GM18907 (cell line): ENCODE results near the gene TNNT1.
A peak's percentile ranks its signal among the peaks of the same experiment; 100 is the strongest.

Experiments
- ATAC-seq: cut with Tn5 transposase; IDR thresholded peaks from one replicate; pipeline ENCODE4 v1.9.1; 2021; ENCODE audit warnings: mild to moderate bottlenecking, moderate library complexity; ENCODE audit not compliant: unreplicated experiment

The TNNT1 gene

DNA sequence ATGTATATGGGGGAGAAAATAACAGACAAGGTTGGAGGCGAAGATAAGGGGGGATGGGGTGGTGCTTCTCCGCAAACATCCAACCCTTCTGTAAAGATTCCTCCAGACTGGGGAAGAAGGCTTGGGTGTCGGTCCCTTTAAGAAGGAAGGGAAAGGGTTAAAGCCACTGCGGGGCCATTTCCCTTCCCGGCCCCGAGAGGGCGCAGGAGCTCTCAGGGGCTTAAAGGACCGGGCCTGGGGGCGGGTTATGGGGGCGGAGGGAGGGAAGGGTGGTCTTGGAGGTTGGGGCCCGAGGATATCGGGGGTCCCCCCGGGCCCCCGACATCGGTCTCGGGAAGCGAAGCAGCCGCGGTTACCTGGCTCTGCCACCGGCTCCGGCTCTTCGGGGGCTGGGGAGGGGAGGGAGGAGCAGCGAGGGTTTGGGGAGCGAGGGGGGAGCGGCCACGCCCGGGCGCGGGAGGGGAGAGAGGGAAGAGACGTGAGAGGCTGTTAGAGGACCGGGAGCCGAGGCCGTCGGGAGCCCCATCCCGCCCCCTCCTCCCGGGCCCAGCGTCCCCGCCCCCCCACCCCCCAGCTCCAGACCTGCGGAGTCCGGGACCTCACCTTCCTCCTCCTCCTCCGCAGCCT is 2.8 kb downstream of the TNNT1 start:
- ATAC-seq: no peak

DNA sequence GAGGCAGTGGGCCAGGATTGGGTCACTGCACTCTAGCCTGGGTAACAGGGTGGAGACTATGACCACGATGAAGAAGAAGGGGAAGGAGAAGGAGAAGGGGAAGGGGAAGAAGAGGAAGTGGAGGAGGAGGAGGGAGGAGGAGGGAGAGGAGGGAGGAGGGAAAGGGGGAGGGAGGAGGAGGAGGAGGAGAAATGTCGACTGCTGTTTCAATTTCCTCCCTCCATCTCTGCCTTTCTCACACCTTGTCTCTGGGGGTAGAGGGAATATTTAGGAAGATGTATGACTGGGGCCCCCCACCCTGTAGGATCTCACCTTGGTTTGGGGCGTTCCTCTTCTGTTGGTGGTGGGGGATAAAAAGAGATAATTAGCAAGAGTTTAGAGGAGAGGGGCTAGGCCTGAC is 3.8 kb downstream of the TNNT1 start:
- no peak for ATAC-seq

DNA sequence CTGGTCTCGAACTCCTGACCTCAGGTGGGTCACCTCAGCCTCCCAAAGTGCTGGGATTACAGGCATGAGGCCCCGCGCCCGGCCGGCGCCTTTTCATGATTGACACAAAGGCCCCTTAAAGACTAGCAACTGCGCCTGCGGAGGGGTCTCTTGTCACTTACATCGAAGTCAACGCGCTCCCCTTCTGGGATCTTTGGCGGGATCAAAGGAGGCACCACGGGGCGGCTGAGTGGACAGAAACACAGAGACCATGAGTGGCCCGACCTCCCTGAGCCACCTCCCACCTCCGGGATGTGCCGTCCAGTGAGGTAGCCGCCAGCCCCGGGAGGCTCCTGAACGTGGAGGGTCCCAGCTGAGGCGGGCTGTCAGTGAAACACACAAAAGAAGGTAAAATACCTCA is 7.3 kb downstream of the TNNT1 start:
- ATAC-seq: no peak

DNA sequence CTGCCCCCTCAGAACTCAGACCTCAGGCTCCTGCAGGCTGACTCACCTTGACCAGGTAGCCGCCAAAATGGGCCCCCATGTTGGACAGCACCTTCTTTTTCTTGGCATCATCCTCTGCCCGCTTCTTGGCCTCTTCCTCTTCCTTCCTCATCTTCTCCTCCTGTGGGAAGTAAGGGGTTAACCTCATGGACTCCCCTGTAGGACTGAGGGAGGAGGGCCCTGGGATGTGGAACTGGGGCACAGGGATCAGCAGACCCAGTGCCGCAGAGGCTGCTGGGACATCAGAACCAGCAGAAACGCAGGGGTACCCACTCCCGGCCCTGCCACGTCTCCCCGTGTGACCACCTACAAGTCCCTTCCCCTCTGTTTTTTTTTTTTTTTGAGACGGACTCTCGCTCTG is 11.1 kb downstream of the TNNT1 start:
- no peak for ATAC-seq

DNA sequence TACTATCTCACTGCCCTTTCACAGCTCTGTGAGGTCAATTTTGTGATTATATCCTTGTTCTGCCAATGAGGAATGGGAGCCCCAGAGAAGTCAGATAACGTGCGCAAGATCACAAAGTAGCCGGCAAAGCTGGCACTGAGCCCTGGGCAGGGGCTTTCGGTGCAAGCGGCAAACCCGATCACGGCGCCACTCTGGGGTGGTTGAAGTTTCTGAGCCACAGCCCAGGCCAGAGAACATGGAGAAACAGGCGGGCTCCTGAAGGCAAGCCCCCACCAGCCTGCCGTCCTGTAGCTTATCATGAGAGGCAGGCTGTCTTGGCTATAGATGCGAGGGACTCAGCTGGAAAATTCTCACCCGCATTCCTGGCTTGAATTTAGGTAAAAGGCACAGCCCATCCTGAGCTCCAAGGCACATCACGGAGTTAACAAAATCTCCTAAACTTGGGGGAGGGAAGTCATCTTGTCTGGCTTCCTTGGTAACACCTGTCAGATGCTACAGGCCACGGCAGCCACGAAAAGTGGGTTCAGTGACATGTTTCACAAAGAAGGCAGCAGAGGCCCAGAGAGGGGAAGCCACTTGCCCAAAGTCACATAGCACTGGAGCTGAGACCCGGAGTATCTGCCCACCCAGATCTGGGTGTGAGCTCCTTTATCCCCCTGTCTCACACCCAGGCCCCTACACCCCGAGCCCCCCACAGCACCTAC is 12.5 kb downstream of the TNNT1 start:
- no peak for ATAC-seq

DNA sequence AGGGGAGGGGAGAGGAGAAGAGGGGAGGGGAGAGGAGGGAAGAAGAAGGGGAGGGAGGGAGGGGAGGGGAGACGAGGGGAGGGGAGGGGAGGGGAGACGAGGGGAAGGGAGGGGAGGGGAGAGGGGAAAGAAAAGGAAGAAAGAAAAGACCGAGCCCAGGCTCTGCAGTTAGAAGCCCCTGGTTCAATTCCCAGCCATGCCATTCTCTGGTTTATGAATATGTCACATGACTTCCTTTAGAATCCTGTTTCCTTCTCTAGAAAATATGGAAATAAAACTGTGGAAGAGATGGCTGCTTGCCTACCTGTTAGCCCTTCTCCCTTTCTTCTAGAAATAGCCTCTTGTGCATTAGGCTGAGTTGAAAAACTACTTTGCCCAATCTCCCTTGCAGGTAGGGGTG is 14.3 kb downstream of the TNNT1 start:
- no peak for ATAC-seq

DNA sequence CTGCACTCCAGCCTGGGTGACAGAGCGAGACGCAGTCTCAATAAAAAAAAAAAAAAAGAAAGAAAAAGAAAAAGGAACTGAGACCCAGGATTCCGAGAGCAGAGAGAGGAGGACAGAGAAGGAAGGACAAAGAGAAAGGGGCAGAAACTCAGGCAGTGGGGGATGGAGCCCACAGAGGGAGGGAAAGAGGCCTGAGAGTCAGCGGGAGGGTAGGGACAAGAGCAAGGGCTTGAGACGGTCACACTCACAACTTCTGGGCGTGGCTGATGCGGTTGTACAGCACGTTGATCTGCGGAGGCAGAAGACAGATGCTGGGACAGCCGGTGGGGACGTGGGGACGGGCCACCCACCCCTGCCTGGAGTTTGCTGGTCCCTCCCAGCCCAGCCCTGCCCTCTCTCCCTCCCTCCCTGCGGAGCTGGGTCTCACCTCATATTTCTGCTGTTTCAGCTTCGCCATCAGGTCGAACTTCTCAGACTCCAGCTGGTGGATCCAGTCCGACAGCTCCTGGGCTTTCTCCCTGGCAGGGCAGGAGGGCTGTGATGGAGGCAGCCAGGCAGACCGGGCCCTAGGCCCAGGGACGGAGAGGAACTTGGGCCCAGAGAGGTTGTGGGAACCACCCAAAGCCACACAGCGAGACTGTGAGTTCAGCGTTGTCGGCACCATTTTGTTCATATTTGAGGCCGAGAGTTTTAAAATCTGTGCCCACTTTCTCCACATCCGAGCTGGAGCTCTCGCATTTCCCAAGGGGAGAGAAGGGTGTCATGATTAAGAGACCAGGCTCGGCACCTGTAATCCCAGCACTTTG is 15.2 kb downstream of the TNNT1 start:
- no peak for ATAC-seq

DNA sequence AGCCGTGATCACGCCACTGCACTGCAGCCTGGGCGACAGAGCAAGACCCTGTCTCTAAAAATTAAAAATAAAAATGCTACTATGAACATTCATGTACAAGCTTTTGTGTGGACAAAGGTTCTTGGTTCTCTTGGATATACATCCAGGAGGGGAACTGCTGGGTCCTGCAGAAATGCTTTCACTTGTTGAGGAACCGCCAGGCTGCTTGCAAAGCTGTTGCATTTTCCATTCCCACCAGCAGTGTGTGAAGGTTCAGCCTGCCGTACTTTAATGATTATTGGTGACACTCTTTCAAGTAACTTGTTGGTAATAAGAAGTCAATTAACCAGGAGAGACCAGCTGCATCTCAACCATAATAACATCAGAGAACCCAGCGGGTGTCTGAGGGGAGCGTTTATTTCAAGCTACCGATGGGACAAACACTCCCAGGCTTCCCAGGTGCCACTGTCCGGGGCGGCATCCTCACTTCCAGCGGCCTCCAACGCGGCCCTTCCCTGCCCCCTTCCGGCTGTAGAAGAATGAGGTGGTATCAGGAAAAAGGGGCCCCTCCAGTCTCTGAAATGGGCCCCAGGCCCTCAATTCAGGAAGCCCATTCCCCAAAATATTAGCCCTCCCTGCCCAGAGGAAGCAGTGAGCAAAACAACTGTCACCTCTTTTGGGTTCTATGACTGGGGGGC is 16.4 kb downstream of the TNNT1 start:
- ATAC-seq: no peak

DNA sequence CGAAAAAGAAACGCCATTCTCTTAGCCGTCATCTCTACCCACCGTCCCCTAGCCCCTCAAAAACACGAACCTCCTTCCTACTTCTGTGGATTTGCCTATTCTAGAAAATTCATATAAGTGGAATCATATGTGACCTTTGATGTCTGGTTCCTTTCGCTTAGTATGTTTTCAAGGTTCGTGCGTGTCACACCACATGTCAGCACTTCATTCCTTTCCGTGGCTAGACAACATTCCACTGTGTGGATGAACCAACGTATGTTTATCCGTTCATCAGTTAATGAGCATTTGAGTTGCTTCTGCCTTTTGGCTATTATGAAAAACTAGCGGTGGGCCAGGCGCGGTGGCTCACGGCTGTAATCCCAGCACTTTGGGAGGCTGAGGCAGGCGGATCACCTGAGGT is 17.6 kb downstream of the TNNT1 start:
- ATAC-seq: no peak

DNA sequence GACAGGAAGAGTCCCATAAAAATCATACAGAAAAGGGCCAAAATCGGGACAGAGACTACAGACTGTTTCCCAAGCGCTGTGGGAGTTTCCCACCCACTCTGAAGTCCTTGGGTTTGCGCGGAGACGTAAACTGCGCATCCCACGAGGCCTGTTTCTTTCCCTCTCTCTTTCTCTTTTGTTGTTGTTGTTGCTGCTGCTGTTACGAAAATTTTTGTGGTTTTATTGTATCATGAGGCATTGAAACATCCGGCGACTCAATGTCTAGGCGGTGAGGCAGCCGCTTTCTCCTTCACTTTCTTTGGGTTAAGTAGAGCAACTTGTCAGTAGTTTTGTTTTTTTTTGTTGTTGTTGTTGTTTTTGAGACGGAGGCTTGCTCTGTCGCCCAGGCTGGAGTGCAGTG is 30.0 kb downstream of the TNNT1 start:
- no peak for ATAC-seq

DNA sequence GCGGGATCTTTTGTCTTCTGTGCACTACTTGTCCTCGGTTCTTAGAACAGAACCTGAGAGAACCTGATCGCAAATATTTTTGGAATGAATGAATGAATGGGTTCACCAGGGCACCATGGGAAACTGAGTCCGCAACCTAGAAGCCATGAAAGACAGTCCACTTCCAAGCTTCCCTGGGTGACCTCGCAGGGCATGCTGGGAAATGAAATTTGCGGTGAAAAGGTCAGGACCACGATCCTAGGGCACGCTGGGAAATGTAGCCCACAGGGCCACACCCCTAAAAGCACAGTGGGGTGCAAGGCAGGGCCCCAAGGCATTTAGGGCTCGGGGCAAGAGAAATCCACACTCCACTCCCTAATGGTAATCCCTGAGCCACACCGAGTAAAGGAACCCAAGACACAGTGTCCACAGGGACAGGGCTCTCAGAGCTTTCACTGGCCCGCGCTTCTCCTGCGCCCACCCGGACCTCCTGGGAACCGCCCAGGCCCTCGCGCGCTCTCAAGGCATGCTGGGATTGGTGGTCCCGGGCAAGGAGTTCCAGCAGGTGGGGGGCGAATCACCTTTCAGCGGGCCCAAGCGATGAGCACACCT is 30.5 kb downstream of the TNNT1 start:
- ATAC-seq: no peak

DNA sequence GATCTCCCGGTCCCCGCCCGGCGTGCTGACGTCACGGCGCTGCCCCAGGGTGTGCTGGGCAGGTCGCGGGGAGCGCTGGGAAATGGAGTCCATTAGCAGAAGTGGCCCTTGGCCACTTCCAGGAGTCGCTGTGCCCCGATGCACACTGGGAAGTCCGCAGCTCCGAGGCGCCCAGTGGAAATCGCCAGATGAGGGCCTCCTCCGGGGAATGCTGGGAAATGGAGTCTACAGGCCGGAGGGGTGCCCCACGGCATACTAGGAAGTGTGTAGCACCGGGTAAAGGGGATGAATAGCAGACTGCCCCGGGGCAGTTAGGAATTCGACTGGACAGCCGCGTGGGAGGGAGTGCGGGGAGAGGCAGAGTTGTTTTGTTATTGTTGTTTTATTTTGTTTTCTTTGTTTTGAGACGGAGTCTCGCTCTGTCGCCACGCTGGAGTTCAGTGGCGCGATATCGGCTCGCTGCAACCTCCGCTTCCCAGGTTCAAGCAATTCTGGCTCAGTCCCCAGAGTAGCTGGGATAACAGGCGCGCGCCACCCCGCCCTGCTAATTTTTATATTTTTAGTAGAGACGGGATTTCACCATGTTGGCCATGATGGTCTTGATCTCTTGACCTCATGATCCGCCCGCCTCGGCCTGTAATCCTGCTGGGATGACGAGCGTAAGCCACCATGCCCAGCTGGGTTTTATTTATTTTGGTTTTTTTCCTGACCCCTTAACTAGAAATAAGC is 31.2 kb downstream of the TNNT1 start:
- ATAC-seq: peak; percentile 83

DNA sequence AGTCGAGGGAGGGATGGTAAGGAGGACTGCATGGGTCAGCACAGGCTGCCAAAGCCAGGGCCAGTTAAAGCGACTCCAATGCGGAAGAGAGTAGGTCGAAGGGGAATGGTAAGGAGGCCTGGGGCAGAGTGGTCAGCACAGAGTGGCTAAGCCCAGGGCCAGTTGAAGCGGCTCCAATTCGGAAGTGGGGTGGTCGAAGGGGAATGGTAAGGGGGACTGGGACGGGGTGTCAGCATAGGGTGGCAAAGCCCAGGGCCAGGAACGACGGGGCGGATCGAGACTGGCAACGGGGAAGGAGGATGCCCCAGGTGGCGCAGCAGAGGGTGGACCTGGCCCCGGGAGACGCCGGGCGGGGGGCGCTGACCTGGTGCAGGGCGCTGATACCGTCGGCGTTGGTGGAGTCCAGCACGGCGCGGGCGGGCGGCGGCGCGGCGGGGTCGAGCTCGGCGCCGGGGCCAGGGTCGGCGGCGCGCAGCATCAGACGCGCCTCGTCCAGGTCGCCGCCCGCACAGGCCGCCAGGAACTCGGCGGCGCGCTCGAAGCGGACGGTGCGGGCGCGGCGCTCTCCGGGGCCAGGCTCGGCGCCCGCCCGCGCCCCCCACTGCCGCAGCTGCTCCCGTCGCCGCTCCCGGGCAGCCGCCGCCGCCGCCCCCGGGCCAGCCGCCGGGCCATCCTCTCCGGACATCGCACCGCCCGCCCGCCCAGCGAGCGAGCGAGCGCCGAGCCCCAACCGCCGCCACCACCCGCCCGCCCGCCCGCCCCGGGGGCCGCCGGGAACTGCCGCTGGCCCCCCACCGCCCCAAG is 31.9 kb downstream of the TNNT1 start, which contains the start of gene PPP1R12C:
PPP1R12C (minus strand) TSS at position 779 of the 804 bp plus-strand sequence; CDS start at position 685, 94 bp downstream.
- peak; percentile 14 for ATAC-seq

DNA sequence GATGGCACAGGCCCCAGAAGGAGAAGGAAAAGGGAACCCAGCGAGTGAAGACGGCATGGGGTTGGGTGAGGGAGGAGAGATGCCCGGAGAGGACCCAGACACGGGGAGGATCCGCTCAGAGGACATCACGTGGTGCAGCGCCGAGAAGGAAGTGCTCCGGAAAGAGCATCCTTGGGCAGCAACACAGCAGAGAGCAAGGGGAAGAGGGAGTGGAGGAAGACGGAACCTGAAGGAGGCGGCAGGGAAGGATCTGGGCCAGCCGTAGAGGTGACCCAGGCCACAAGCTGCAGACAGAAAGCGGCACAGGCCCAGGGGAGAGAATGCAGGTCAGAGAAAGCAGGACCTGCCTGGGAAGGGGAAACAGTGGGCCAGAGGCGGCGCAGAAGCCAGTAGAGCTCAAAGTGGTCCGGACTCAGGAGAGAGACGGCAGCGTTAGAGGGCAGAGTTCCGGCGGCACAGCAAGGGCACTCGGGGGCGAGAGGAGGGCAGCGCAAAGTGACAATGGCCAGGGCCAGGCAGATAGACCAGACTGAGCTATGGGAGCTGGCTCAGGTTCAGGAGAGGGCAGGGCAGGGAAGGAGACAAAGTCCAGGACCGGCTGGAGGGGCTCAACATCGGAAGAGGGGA is 32.7 kb downstream of the TNNT1 start:
- no peak for ATAC-seq

DNA sequence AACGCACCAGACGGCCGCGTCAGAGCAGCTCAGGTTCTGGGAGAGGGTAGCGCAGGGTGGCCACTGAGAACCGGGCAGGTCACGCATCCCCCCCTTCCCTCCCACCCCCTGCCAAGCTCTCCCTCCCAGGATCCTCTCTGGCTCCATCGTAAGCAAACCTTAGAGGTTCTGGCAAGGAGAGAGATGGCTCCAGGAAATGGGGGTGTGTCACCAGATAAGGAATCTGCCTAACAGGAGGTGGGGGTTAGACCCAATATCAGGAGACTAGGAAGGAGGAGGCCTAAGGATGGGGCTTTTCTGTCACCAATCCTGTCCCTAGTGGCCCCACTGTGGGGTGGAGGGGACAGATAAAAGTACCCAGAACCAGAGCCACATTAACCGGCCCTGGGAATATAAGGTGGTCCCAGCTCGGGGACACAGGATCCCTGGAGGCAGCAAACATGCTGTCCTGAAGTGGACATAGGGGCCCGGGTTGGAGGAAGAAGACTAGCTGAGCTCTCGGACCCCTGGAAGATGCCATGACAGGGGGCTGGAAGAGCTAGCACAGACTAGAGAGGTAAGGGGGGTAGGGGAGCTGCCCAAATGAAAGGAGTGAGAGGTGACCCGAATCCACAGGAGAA is 33.5 kb downstream of the TNNT1 start:
- ATAC-seq: no peak

DNA sequence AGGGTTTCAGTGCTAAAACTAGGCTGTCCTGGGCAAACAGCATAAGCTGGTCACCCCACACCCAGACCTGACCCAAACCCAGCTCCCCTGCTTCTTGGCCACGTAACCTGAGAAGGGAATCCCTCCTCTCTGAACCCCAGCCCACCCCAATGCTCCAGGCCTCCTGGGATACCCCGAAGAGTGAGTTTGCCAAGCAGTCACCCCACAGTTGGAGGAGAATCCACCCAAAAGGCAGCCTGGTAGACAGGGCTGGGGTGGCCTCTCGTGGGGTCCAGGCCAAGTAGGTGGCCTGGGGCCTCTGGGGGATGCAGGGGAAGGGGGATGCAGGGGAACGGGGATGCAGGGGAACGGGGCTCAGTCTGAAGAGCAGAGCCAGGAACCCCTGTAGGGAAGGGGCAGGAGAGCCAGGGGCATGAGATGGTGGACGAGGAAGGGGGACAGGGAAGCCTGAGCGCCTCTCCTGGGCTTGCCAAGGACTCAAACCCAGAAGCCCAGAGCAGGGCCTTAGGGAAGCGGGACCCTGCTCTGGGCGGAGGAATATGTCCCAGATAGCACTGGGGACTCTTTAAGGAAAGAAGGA is 34.4 kb downstream of the TNNT1 start:
- no peak for ATAC-seq

DNA sequence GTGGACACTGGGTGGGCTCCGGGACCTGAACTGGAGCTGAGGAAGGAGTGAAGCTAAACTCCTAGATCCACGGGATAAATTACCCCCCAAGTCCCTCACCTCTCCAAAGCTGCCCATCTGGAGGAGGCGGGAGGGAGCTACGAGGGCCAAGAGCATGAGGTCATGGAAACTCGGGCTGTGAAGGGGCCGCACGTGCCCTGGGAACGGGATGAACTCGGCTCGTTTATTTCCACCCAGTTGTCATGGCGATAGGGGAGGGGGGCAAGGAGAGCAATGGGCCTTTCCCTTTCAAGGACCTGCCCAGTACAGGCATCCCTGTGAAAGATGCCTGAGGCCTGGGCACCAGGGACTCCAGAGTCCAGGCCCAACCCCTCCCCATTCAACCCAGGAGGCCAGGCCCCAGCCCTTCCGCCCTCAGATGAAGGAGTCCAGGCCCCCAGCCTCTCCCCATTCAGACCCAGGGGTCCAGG is 35.4 kb downstream of the TNNT1 start:
- no peak for ATAC-seq
